HG02840 (cell line): Measurements from ENCODE around the gene BUD13.
"Not testable (repeated sequence)": the region's sequence is repeated elsewhere in the genome, so short reads cannot be mapped to it uniquely, and the experiment has no call there.

Source experiments
- ATAC-seq: cut with Tn5 transposase; IDR thresholded peaks from one replicate; pipeline ENCODE4 v1.9.1; 2021; ENCODE audit warnings: mild to moderate bottlenecking, moderate library complexity, moderate number of reproducible peaks; ENCODE audit not compliant: unreplicated experiment, low FRiP score

BUD13 gene

GRCh38 chr11:116772443-116773202, at the start of gene BUD13:
BUD13 (minus strand) TSS chr11:116772987; CDS start chr11:116772964, 23 bp downstream.
- ATAC-seq: peak; percentile 83

- no peak for ATAC-seq
Measured at GRCh38 chr11:116822575-116822974, 49.8 kb upstream of the BUD13 start.

- ATAC-seq: no peak
Measured at GRCh38 chr11:116821050-116821918, 48.5 kb upstream of the BUD13 start.

DNA sequence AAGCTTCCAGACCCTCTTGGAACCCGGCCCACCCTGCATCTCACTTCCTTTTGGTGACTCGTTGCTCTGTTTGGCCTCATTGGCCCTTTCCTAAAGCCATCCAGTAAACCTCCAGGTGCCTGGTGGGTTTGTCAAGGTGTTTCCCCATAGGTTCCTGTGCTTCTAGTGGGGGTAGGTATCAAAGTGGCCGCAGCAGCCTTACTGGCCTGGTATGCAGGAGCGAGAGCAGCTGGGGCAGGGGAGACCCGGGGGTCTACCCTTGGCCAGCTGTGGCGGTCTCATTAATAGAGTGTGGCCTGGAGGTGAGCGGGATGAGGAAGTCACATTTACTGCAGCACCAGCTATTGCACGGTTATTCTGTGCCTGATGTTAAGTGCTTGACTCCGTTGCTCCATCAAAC, 46.3 kb upstream of the BUD13 start:
- no peak for ATAC-seq

GRCh38 chr11:116814502-116814901, 41.7 kb upstream of the BUD13 start:
- ATAC-seq: no peak

GRCh38 chr11:116813781-116814471, 41.1 kb upstream of the BUD13 start:
- no peak for ATAC-seq

- ATAC-seq: no peak
Measured at GRCh38 chr11:116813170-116813569, 40.4 kb upstream of the BUD13 start.

GRCh38 chr11:116812109-116812508, 39.3 kb upstream of the BUD13 start:
- no peak for ATAC-seq

- ATAC-seq: no peak
Measured at GRCh38 chr11:116811194-116811593, 38.4 kb upstream of the BUD13 start.

DNA sequence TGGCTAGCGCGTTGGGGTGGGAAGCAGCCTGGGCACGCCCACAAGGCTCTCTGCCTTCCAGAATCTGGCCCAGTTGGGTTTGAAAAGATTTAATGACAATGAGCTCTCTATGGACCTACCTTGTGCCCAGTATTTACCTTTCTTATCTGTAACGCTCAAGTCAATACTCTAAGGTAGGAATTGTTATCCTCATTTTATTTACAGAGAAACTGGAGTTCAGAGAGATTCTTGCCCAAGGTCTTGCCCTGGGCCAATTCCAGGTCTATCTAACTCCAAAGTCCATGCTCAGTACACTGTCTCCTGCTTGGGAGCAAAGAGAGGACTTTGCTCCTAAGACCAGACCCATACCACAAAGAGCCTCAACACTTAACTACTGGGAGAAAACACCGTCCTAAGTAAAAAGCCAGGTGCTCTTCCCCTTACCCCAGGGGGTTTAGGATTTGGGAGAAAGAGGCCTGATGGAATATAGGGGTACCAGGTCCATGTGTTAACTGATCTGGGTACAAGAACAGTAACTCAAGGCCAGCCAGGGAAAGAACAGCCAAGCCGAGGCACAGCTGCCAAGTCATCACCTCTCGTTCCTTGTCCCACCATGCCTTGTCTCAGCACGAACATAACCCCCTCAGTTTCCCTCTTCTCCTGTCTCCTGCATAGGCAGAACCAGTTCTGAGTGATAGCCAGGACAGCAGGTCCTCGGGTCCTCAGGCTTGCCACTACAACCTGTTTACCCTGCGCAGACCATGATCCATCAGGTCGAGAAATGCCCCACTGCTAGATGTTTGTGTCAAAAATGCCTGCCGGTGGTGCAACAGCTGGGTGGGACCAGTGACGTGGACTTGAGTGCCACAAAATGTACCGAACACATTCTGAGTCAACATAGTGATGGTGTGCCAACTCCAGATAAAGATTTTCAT, 35.7 kb upstream of the BUD13 start:
- ATAC-seq: no peak

DNA sequence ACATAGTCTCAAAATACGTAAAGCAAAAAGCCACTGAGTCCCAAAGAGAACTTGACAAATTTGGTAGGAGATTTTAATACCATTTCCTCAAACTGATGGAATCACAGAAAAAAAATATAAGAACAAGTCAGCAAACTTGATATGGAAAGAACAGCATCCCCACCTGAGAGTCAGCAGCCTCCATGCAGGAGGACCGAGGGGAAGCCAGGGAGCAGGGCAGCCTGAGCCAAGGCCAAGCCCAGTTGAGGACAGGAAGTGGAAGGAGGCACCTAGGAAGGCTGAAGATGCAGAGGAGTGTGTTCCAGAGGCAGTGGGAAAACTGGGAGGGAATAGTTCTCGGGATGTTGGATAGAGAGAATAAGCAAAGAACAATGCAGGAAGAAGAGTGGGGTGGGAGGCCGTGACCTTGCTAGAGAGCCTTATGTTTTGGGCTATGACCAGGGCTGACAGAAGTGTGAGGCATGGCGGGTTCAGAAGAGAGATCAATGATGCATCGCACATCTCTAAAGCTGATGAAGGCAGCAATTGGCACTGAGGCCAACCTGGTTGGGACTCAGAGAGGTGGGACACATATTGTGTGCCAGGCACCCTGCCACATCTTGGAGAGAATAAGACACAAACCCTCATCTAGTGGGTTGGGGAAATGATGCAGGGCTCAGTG, 34.9 kb upstream of the BUD13 start:
- ATAC-seq: no peak

- no peak for ATAC-seq
Measured at GRCh38 chr11:116804001-116804400, 31.2 kb upstream of the BUD13 start.

GRCh38 chr11:116801662-116802061, 28.9 kb upstream of the BUD13 start:
- not testable (repeated sequence) for ATAC-seq

- ATAC-seq: no peak
Measured at GRCh38 chr11:116800610-116801009, 27.8 kb upstream of the BUD13 start.

DNA sequence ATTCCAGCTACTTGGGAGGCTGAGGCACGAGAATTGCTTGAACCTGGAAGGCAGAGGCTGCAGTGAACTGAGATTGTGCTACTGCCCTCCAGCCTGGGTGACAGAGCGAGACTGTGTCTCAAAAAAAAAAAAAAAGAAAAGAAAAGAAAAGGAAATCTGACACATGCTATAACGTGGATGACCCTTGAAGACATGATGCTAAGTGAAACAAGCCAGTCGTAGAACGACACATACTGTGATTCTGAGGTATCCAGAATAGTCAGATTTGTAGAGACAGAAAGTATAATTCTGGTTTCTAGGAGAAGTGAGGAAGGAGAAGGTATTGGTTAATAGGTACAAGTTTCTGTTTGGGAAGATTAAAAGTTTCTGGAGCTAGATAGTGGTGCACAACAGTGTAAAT, 25.6 kb upstream of the BUD13 start:
- ATAC-seq: no peak

GRCh38 chr11:116797816-116798215, 25.0 kb upstream of the BUD13 start:
- no peak for ATAC-seq

DNA sequence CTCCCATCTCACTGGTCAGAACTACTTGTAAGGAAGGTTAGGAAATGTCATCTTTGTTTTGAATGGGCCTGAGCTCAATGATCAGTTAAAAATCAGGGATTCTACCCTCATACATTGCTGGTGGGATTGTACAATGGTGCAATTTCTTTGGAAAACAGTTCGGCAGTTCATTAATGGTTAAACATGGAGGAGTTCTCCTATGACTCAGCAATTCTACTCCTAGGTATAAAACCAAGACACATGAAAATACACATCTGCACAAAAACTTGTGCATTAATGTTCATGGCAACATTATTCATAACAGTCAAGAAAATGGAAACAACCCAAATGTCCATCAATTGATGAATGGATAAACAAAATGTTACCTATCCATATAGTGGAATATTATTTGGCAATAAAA, 23.8 kb upstream of the BUD13 start:
- no peak for ATAC-seq

- no peak for ATAC-seq
Measured at GRCh38 chr11:116794851-116795250, 22.1 kb upstream of the BUD13 start.

DNA sequence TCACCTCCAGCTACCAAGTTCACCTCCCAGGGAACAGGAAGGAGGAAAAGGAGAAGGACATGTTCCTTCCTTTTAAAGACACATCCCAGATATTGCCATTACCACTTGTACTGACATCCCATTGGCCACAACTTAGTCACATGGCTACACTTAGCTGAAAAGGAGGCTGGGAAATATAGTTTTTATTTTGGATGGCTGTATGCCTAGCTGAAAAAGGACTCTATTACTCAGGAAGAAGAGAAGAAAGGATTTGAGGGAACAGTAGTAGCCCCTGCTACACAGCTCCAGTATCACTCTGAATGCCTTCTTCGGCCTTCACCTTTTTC, 20.9 kb upstream of the BUD13 start:
- no peak for ATAC-seq
